ENCODE results near the gene TSHZ2.
"Not testable (repeated sequence)": the region's sequence is repeated elsewhere in the genome, so short reads cannot be mapped to it uniquely, and the experiment has no call there.

The TSHZ2 gene

DNA sequence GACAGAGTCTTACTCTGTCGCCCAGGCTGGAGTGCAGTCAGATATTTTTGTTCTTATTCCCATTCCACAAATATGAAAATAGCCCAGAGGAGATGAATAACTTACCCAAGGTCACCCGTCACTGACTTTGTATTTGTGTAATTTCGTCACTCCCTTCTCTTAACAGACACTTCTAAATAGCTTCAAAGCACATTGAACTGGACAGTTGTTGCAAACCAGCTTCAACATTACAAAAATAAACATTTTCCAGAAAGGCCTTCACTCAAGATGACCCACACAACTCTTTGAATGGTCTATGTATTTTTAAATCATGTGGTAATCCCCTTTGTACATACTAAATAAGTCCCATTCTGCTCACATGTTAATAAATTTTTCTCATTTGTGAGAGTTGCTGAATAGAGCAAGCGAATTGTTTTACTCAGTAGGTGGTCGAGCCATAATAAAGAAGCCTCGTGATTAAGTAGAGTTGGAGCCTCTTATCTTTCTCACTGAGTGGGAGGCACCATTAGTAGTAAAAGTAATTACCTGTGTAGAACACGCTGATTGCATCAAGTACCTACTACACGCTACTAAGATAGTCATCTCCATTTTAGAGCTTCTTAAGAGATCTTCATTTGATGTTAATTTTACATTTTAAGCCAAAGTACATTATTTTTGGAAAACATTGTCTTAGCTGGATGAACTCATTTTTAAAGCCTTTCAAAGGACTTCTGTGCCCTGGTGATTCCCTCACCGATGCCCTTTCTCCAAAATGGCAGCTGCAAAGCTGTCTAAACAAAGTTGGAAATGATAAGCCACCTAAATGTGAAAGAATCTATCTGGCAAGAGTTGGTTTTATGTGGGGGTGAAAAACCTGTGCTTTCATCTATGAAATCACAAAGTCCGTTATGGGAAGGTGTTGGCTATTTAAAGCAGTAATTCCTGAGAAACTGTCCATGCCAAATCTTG is 110.0 kb downstream of the TSHZ2 start:
- no peak for FAIRE-seq
- DNase-seq (ENCODE audit: low spot score) = no peak

DNA sequence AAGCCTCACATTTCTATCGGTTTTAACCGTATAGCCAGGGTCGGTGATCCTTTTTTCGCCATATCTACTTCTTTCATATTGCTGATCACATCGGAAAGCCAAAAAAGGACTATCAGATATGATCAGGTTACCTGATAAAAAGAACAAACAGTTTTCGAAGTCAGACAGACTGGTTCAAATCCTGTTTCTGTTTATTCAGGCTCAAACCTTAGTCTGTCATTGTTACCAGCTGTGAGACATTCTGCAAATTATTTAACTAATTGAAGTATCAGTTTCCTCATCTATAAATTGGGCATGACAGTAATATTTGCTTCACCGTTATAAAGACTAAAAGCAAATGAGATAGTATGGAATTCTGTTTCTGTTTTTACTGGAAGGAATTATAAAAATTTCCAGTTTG is 111.3 kb downstream of the TSHZ2 start:
- FAIRE-seq (no peak), DNase-seq (ENCODE audit: low spot score) (no peak)

DNA sequence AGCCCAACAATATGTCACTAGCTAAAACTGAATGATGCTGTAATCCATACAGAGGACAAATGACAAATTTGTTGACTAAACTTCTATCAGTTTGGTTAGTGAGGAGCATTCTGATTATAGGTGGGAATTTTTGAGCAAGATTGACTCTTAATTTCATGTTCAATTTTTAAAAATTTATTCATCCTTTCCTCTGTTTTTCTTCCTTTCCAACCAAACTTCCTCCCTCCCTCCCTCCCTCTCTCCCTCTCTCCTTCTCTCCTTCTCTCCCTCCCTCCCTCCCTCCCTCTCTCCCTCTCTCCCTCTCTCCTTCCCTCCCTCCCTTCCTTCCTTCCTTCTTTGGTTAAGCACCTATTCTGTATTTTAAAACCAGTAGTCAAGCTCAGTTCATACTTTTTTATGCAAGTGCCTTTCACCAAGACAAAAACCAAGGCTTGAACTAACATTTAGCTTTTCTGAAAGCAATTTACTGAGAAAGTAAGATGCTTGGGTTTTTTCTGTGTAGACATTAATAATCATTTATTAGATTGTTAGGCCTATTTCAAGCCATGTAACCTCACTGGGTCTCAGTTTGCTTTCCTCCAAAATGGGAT is 112.3 kb downstream of the TSHZ2 start:
- FAIRE-seq (no peak), DNase-seq (ENCODE audit: low spot score) (no peak)

DNA sequence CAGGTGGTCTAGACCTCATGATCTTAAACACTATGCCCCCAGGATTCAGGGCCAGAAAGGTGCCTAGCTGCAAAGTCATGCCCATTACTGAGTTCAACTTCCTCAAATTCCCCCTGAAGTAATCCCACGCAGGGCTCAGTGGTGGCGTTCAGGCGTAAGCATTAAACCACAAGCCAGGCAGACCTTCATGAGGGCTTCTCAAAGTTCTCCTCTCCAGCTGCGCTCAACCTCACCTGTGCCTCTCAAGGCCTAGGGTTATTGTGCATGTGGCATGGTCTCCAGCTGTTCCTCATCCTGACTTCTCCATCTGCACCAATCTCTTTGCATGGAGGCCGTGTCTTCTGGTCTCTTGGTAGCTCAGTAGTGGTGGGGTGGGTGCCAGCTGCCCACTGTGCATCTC is 113.6 kb downstream of the TSHZ2 start:
- FAIRE-seq = no peak
- no peak for DNase-seq (ENCODE audit: low spot score)

DNA sequence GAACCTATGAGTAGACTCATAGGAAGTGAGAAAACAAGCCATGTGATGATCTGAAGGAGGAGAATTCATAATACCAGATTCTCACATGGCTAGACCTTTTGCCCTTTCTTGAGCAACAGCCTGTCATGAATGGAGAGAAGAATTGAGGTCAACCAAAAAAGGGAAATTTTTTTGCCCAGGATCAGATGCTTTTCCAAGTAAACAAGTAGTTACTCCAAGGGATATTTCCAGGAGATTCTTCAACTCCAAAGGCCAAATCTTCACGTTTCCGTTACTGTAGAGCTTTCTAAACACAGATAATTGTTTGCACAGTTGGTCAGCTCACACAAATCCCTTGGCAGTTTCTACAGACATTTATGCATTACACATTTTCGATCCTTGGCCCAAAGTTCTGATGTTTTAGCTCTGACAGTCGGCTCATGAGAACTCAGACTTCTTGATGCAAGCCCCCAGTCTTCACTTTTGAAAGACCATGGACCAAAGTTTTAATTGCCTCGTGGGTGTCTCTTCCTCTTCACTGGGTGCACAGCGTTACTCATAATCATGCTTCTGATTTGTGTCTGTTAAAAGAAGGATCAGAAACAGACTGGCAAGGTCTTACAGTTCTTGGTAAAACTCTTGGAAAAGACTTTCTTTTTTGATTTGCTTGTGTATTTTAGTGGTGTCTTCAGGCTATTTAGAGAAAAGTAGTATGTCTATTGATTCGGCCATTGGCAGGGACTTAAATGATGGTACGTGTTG is 115.0 kb downstream of the TSHZ2 start:
- peak; percentile 42 for FAIRE-seq
- no peak for DNase-seq (ENCODE audit: low spot score)

DNA sequence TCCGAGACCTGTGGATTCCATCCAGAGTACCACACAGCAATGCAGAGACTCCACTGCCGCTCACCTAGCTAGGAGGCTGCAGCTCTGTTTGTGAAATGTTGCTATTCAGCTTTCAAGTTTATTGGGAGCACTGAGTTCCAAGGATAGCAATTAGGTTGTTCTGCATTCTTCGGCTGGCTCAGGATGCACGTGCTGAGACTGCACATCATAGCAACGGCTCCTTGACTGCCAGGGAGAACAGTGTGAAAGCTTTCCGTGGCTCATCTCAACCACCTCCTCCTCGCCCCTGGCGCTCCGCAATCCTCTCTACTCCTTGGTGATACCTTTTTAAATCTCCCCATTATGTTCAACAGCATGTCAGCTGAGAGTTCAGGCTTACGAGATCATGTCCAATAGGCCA is 116.6 kb downstream of the TSHZ2 start:
- FAIRE-seq (no peak), DNase-seq (ENCODE audit: low spot score) (no peak)

DNA sequence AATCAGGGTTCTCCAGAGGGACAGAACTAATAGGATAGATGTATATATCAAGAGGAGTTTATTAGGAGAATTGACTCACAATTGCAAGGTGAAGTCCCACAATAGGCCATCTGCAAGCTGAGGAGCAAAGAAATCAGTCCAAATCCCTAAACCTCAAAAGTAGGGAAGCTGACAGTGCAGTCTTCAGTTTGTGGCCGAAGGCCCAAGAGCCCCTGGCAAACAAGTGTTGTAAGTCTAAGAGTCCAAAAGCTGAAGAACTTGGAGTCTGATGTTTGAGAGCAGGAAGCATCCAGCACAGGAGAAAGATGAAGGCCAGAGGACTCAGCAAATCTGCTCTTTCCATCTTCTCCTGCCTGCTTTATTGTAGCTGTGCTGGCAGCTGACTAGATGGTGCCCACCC is 117.7 kb downstream of the TSHZ2 start:
- not testable (repeated sequence) for FAIRE-seq; DNase-seq (ENCODE audit: low spot score)

DNA sequence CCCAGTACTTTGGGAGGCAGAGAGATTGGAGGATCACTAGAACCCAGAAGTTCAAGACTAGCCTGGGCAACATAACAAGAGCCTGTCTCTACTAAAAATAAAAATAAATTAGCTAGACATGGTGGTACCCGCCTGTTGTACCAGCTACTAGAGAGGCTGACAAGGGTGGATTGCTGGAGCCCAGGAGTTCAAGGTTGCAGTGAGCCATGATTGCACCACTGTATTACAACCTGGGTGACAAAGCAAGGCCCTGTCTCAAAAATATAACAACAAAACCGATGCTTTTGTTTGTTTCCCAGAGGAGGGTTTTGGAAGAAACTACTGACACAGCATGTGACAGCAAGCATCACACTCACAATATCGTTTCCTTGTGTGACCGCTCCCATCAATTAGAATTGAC is 119.6 kb downstream of the TSHZ2 start:
- DNase-seq (ENCODE audit: low spot score) = no peak
- no peak for FAIRE-seq

DNA sequence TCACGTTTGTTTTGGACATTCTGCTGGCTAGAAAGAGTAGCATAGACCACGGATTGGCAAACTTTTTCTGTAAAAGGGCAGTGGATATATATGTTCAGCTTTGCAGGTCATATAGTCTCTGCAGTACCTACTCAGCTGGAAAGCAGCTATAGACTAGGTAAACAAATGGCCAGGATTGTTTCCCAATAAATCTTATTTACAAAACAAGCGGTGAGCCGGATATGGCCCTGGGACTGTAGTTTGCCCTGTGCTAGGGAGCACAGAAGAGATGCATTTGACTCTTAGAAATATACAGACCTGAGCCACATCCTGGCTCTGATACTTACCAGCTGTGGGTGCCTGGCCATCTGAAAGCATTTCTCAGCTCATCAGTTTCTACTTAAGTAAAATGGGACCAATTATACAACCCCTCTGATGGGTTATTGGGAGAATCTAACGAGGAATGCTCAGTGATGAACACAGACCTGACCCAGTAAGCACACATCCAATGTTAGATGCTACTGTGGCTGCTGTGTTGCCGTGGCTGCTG is 120.7 kb downstream of the TSHZ2 start:
- DNase-seq (ENCODE audit: low spot score) (no peak), FAIRE-seq (no peak)

DNA sequence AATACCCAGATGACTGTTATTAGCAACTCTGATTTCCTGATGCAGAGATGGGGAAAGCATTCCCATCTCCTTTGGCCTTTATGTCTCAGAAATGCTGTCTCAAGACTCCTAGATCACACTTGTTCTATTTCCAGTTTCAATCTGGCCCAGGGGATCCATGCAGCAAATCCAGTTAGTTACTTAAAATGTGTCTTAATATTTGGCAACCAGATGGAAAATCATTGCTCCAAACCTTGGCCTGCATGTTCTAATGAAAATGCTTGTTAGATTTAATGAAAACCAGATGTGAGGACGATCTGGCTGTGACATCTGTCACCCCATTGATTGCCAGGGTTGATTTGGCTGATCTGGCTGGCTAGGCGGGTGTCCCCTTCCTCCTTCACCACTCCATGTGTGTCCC is 125.2 kb downstream of the TSHZ2 start:
- FAIRE-seq (peak; percentile 86), DNase-seq (ENCODE audit: low spot score) (no peak)

DNA sequence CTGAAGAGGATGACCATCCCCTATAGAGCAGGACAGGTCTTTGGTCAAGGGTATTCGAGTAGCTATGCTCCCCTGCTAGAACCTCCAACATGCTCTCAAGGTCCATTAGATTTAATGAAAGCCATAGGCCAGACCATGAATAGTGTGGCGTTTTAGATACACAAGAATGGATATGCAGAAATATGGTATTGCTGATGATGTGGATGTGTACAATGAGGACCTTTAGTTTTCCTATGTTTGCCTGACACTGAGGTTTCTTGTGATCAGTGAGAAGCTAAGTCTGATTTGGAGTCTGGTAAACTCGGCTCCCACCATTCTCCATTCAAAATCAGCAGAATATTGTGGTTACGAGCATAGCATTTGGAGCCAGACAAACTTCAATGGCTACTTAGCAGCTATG is 125.6 kb downstream of the TSHZ2 start:
- peak; percentile 40 for FAIRE-seq
- no peak for DNase-seq (ENCODE audit: low spot score)

DNA sequence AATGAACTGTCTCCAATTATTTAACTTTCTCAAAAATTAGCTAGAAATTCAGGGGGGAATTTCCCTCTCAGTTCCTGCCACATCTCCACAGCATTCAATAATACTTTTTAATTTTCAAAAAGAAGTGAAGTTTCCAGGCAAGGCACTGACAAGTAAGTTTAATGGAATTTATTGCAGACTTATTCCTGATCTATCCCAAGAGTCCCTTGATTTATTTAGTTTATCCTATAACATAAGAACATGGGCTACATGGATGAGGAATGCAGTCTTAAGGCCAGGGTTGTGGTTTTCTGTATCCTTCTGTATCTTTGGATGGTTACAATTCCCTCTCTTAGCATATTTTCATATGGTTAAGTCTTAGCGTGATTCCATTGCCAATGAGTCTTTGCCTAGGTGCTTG is 126.5 kb downstream of the TSHZ2 start:
- FAIRE-seq = no peak
- no peak for DNase-seq (ENCODE audit: low spot score)

DNA sequence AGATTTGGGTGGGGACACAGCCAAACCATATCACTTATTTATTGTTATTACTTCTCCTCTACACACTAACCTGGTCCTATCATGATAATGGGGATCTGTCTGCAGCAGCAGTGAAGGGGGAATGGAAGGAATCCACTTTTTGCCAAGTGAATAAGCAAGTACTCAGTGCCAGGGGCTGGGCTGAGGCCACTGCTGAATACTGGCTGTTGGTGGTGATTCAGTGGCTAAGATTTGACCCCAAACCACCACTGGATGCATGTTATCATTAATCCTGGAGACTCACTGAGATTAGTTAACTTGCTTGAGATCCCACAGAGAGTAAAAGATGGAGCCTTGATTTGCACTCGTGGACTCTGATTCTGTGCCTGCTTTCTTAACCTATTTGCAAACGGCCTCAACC is 127.7 kb downstream of the TSHZ2 start:
- FAIRE-seq (no peak), DNase-seq (ENCODE audit: low spot score) (no peak)

DNA sequence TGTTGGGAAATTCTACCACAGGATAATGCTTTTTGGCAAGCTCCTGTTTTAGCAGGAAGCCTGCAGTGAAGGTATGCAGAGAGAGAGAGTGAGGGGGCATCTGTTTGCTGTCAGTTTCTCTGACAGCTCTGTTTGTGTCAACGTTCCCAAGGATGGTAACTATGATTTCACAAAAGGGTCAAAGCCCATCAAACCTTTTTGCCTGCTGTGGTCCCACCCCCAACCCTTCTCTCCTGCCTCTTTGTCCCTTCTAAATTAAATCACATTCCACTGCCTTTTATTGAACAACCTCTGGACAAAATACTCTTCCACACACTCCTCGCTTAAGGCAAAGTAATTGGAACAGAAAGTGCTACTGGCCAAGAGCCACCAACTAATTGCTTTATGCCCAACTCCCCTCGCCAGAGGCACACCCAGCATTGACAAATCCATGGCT is 128.3 kb downstream of the TSHZ2 start:
- DNase-seq (ENCODE audit: low spot score) = no peak
- FAIRE-seq = no peak

DNA sequence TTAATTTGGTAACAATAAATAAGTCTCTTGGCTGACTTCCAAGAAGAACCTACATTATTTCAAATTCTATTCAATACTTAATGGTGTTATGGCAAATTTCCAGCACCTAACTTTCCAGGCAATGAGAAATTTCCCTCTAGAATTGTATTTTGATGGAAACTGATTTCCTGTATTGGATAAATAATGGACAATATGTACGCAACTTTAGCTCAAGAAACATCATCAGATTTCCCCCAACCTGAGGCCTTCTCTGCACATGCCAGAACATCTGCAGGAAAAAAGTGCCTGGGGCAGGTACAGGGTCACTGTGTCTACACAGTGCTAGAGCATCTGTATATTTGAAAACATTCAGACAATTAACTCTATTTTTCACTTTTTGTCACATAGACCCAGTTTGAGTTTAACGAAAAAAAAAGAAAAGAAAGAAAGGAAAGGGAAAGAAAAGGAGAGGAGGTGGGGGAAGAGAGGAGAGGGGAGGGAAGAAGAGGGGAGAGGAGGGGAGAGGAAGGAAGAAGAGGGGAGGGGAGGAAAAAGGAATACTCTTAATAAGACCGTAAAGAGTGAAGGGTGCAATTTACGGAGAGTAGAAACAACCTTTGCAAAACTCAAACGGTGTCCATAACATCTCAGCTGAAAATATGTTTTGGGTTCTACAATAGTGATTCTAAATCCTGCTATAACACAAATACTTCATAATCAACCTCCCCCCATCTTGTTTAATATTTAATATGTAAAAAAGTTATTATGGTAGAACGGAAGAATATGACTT is 130.0 kb downstream of the TSHZ2 start:
- FAIRE-seq = no peak
- no peak for DNase-seq (ENCODE audit: low spot score)

DNA sequence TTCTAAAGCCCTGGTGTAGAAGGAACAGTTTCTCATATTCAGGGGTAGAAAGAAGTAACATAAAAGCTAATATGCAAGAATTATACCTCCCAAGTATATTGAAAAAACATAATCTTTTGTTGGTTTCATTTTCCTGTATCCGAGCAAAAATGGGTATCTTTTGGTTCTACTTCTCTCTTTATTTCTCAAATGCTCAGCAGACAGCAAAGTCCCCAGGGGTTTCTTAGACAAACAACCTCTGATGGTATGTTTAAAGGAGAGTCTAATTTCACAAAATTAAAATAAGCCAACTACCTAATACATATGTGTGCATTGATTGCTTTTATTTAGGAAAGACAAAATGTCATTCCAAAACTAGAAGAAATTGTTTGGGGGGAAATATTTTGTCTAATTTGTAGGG is 131.0 kb downstream of the TSHZ2 start:
- FAIRE-seq = no peak
- no peak for DNase-seq (ENCODE audit: low spot score)

DNA sequence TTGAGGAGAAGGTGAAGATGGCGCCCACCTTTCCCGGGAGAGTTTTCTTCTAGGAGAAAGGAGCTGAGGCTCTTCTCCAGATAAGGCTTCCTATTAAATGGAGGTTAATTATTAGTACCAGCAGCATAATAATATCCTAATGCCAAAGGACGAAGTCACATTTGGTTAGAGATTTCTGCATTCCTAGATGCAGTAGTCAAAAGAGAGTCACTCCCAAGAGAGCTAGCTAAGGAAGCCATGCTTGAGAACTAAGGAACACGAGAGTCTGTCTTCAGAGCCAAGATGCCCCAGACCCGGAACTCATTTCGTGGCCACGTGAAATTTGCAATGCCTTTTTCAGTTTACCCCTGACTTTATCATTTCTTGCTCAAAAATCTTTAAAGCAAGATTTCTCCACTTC is 132.7 kb downstream of the TSHZ2 start:
- DNase-seq (ENCODE audit: low spot score) = no peak
- no peak for FAIRE-seq

DNA sequence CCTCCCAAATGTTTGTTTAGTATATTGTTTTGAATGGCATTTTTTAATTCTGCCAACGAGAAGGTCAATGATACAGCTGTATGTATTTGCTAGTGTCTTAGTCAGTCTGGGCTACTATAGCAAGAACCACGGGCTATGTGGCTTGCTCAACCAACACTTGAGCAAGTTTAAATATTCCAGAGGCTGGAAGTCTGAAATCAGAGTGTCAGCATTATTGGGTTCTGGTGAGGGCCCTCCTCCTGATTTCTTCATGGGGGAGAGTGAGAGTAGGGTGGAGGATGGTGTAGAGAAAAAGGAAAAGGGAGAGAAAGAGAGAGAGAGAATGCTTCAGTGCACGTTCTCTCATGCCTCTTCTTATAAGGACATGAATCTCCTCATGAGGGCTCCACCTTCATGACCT is 144.6 kb downstream of the TSHZ2 start:
- no peak for DNase-seq (ENCODE audit: low spot score)
- FAIRE-seq = no peak

DNA sequence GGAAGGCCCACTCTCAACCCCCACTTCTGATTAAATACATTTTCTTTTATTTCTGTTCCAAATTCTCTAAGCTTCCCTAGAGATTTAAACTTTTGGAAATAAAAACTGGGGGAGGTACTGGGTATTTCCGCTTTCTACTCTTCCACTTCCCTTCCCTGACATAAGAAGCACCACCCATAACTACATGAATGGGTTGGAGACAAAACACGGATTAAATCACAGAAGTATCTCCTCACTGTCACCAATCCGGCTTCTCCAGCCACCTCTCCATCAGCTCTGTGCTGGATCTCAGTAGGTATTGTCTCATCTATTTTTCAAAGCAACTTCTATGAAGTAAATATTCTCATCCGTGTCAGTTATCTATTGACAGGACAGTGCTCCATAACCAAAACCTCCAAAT is 150.7 kb downstream of the TSHZ2 start:
- FAIRE-seq = no peak

DNA sequence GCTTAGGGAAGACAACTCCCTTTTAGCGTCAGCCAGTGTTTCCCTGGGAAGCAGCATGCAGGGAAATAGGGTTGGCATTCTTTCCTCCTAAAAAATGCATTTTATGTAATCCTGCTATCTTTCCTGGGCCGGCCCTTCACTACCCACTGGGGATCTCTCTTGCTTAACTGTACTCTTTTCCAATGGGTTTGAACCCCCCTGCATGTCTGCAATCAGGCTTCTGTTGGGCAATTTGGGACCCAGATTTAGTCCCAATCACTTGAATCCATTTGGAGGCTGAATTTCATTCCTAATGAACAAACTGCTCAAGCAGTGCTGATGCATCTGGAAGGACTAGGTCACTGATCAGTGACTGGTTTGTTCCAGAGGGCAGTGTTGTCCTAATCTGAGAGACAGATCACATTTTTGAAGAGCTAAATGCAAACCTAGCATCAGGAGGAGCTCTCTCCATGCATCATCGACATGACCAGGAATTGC is 152.0 kb downstream of the TSHZ2 start:
- FAIRE-seq = peak; percentile 55
- no peak for DNase-seq (ENCODE audit: low spot score)

More for the DNA sequence above, 150.7 kb downstream of the TSHZ2 start:
- no peak for DNase-seq (ENCODE audit: low spot score)

DNA sequence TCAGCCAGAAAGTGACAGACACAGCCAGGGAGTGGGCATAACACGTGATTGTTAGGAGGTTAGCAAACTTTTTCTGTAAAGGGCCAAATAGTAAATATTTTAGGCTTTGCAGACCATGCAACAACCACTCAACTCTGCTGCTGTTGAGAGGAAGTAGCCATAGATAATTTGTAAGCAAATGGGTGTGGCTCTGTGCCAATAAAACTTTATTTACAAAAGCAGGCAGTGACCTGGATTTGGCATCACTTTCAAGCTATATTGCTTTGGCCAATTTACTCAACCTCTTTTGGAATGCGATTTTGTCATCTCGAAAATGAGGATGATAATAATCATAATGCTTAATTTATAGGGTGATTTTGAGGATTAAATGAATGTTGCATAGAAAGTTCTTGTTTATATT is 152.6 kb downstream of the TSHZ2 start:
- no peak for FAIRE-seq

More for the DNA sequence above, 152.6 kb downstream of the TSHZ2 start:
- DNase-seq (ENCODE audit: low spot score) = no peak

Measured in urothelium cell line (cell line).